Subcutaneous adipose tissue (tissue), 4 donors: ENCODE results near the gene TRAT1. TPM values are rescaled to one million over a fixed set of nuclear protein-coding genes. Genes with fewer than 3 reads are reported as not detected.

Experiments used
- total RNA-seq, 4 donors: library from RNA; depleted of rRNA; stranded (reverse); fragments of >200 nt; gene quantifications; one replicate each; pipeline ENCODE4 v1.1.0, GENCODE V29; 2016
- TF ChIP-seq, protein P1 (sequence below): fragments of 450-650 bp; IDR thresholded peaks from one replicate; pipeline ENCODE4 v1.5.1; 2016; ENCODE audit warnings: low read depth, mild to moderate bottlenecking, control low read depth, antibody characterized with exemption, moderate library complexity

The TRAT1 gene
- total RNA-seq, 4 donors from 2014 or later, result 0.66 to 2.0 (median 1.5) TPM; not detected in 1

GRCh38 chr3:108833611-108834010, 11.0 kb downstream of the TRAT1 start:
- TF ChIP-seq, protein P1, sequence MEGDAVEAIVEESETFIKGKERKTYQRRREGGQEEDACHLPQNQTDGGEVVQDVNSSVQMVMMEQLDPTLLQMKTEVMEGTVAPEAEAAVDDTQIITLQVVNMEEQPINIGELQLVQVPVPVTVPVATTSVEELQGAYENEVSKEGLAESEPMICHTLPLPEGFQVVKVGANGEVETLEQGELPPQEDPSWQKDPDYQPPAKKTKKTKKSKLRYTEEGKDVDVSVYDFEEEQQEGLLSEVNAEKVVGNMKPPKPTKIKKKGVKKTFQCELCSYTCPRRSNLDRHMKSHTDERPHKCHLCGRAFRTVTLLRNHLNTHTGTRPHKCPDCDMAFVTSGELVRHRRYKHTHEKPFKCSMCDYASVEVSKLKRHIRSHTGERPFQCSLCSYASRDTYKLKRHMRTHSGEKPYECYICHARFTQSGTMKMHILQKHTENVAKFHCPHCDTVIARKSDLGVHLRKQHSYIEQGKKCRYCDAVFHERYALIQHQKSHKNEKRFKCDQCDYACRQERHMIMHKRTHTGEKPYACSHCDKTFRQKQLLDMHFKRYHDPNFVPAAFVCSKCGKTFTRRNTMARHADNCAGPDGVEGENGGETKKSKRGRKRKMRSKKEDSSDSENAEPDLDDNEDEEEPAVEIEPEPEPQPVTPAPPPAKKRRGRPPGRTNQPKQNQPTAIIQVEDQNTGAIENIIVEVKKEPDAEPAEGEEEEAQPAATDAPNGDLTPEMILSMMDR, result no peak

- TF ChIP-seq, protein P1, result no peak
Measured at GRCh38 chr3:108834551-108834950, 12.0 kb downstream of the TRAT1 start.

DNA sequence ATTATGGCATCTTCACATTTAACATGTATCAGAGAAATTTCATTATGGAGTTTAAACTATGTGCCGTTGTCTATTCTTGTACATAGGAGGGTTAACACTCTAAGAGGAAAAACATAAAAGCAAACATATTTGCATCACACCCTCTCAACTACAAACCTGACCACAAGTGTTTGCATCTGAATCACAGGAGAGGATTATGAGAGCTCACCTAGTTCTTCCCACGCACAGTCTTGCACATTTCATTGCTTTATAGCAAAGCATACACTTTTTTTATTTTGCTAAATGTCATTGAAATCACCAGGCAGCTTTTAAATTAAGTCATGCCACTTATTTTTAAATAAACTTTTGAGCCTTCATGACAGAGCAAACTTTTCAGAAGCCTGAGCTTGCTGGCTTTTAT, 12.5 kb downstream of the TRAT1 start:
- TF ChIP-seq, protein P1, result no peak

- TF ChIP-seq, protein P1, result no peak
Measured at GRCh38 chr3:108838436-108838835, 15.8 kb downstream of the TRAT1 start.

GRCh38 chr3:108845709-108846293, 23.2 kb downstream of the TRAT1 start:
- TF ChIP-seq, protein P1, result no peak

- TF ChIP-seq, protein P1, result no peak
Measured at GRCh38 chr3:108847187-108847586, 24.6 kb downstream of the TRAT1 start.

DNA sequence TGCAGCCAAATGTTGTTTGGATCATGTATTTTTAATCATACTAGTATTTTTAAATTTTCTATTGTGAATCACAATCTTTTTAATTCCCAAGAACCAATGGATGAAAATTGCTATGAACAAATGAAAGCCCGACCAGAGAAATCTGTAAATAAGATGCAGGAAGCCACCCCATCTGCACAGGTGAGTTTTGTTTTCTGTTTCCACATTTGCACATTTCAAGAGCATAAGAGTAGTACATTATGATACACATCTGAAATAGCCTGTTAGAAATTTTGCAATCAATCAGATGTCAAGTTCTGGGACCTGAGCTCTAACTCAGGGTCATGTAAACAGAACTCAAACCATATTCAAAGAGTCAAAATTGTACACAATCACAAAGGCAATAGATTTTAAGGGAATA, 26.5 kb downstream of the TRAT1 start:
- TF ChIP-seq, protein P1, result no peak
